GM21723 (cell line): Measurements from ENCODE around the gene CDS2.
A peak's percentile ranks its signal among the peaks of the same experiment; 100 is the strongest.
"Not testable (repeated sequence)": the region's sequence is repeated elsewhere in the genome, so short reads cannot be mapped to it uniquely, and the experiment has no call there.

ENCODE experiments used
- ATAC-seq: cut with Tn5 transposase; IDR thresholded peaks from one replicate; pipeline ENCODE4 v1.9.1; 2021; ENCODE audit warnings: mild to moderate bottlenecking, moderate library complexity; ENCODE audit not compliant: unreplicated experiment

CDS2 gene

GRCh38 chr20:5126512-5127203, at the start of gene CDS2:
Gene CDS2 (plus strand): TSS chr20:5127008. CDS start chr20:5127093, 85 bp downstream.
- ATAC-seq: peak; percentile 93

DNA sequence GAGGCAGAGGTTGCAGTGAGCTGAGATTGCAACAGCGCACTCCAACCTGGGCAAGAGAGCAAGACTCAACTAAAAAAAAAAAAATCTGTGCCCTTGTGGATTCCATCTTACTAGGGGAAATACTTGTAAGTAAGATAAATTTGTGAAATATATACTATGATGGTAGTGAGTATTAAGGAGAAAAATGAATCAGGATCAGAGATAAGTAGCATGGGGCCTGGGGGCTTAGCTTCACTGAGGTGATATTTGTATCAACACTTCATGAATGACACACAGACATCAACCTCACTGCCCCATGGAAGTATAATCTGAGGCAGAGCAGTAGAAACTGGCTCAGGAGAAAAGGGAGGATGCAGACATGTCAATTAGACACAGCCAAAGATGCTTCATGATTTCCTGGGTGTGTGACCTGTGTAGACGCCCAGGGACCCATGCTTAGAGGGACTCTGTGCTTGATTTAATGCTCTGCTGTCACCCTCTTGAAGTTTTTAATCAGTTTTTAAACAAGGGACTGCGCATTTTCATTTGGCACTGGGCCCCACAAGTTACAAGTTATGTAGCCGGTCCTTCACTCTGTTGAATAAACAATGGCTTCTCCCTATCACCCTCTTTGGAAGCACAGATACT, 48.9 kb upstream of the CDS2 start:
- ATAC-seq: peak; percentile 4

GRCh38 chr20:5078399-5078958, 48.3 kb upstream of the CDS2 start:
- peak; percentile 96 for ATAC-seq

GRCh38 chr20:5080384-5080877, 46.4 kb upstream of the CDS2 start:
- ATAC-seq: no peak

DNA sequence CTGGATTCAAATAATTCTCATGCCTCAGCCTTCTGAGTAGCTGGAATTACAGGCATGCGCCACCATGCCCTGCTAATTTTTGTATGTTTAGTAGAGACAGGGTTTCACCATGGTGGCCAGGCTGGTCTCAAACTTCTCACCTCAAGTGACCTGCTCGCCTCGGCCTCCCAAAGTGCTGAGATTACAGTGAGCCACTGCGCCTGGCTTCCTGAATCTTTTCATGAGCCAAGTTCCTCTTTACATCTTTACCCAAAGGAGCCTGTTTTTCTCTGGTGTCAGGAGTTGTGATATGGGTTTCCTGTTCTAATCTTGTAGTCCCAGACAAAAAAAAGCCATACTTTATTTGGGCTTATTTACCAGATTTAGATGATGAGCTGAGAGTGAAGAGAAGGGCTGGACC, 41.4 kb upstream of the CDS2 start:
- no peak for ATAC-seq

DNA sequence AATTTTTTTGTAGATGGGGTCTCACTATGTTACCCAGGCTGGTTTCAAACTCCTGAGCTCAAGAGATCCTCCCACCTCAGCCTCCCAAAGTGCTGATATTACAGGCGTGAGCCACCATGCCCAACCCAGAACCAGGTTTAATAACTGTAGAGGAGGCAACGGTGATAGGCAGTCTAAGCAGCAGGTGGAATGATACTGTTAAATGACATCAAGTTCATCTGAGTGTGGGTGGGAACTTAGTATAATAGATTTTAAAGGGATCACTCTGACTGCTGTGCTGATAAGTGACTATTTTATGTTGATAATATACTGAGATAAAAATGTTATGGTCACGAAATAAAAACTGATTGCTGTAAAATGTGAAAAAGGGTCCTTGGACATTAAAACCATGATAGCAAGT, 38.1 kb upstream of the CDS2 start:
- no peak for ATAC-seq

- no peak for ATAC-seq
Measured at GRCh38 chr20:5090191-5090590, 36.6 kb upstream of the CDS2 start.

GRCh38 chr20:5091902-5092301, 34.9 kb upstream of the CDS2 start:
- no peak for ATAC-seq

- ATAC-seq: no peak
Measured at GRCh38 chr20:5092765-5093339, 34.0 kb upstream of the CDS2 start.

DNA sequence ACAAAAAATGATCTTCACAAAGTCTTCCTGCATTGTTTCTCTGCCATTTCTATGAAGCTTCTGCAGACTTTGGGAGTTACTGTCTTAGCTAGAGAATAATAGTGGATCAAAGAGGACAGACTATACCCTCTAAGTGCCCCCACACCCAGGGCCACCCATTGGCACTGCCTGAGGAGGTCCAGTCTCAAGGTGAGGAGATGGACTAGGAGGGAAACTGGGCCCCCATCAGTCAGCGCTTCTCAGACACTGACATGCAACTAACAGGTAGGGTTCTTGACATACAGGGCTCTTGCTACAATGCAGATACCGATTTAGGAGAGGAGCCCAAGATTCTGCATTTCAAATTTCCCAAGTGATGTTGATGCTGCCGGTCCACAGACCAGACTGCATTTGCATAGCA, 31.4 kb upstream of the CDS2 start:
- ATAC-seq: no peak

GRCh38 chr20:5095931-5096330, 30.9 kb upstream of the CDS2 start:
- ATAC-seq: no peak

GRCh38 chr20:5096463-5096862, 30.3 kb upstream of the CDS2 start:
- ATAC-seq: no peak

- ATAC-seq: not testable (repeated sequence)
Measured at GRCh38 chr20:5099009-5099408, 27.8 kb upstream of the CDS2 start.

- ATAC-seq: not testable (repeated sequence)
Measured at GRCh38 chr20:5099909-5100308, 26.9 kb upstream of the CDS2 start.

DNA sequence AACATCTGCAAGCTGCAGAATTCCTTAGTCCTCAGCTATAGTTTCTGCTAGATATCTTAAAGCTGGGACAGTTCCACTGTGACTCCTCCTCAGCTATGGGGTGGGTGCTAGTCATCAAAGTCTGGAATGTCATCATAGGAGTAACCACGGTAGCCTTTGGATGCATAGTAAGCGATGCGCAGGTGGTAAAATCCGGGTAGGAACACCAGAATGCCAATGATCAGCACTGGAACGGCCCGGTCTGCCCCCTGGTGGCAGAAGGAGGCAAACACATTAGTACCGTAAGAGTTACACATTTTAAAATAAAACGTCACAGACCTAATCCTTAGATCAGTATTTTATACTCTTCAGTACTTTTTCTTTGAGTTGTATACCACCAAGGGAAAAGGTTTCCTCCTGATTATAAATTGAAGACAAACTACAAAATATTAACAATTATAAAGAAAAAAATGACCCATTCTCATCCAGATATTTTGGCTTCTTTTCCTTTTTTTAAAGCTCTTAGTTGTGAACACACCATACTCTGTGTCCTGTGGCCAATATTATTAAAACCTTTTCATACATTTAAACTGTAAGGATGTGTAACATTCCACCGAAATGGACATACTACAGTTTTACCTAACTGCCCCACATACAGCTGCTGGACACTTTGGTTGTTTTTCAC, 26.0 kb upstream of the CDS2 start:
- peak; percentile 67 for ATAC-seq

DNA sequence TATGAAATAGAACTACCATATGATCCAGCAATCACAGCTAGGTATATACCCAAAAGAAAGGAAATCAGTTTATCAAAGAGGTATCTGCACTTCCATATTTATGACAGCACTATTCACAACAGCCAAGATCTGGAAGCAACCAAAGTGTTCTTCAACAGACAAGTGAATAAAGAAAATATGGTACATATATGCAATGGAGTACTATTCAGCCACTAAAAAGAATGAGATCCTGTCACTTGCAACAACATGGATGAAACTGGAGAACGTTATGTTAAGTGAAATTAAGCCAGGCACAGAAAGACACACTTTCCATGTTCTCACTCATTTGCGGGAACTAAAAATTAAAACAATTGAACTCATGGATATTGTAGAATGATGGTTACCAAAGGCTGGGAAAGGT, 22.3 kb upstream of the CDS2 start:
- ATAC-seq: no peak

GRCh38 chr20:5109276-5109675, 17.5 kb upstream of the CDS2 start:
- ATAC-seq: no peak

- ATAC-seq: no peak
Measured at GRCh38 chr20:5113615-5113986, 13.2 kb upstream of the CDS2 start.

DNA sequence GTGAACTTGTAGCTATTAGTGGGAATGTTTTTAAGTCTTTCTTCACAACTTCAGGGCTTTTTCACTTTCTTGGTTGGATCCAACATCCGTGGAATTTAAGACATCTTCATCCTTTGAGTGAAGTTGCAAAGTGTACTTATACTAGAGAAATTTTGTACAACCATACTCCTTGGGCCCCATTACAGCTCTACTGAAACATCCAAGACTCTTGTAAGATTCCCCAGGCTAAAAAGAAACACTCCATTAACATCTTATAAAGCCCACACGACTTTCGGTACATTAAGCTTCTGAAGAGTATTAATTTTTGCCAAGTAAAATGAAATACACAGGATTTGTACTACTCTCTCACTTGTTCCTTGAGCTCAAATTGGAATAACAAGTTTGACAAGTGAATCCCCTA, 12.4 kb upstream of the CDS2 start:
- no peak for ATAC-seq

GRCh38 chr20:5116875-5117274, 9.9 kb upstream of the CDS2 start:
- no peak for ATAC-seq
